ENCODE measurements around the gene TMEM207. TPM values are rescaled to one million over a fixed set of nuclear protein-coding genes. Genes with fewer than 3 reads are reported as not detected.

The TMEM207 gene
- total RNA-seq, 1 donor from 2014 or later: not detected

DNA sequence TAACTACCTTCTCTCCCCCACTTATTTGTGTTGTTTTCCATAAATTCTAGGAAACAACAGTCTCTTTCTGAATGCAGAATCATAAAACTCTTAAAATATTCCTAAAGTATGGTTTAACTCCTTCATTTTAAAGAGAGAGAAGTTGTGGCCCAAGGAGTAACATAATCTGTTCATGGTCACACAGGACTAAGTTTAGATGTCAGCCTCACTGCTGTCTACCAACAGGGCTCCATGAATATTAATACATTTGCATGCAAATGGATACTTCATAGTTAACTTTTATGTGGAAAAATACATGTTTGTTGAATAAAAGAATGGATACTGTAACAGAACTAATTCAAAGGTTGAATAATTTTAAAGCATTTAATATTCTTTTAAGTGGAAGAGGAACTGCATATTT lies 45.7 kb upstream of the TMEM207 start:
- Histone ChIP-seq H3K79me2 (ENCODE audit: insufficient read depth, low read length) (no peaks in the 10 kb centered on the region), H3K4me2 (ENCODE audit: low read length) (no peak overlapping the region), H3K4me1 (ENCODE audit: insufficient read depth, low read length) (no peaks in the 10 kb centered on the region), H3K36me3 (ENCODE audit: insufficient read depth, low read length) (no peaks in the 10 kb centered on the region), H3K4me3 (ENCODE audit: insufficient read depth, low read depth, low read length) (no peak overlapping the region), H3K27me3 (ENCODE audit: insufficient read depth, low read length) (no peaks in the 10 kb centered on the region), H2AFZ (ENCODE audit: low read depth, low read length) (no peak overlapping the region), H4K20me1 (ENCODE audit: insufficient read depth, low read length) (no peaks in the 10 kb centered on the region), H3K27ac (ENCODE audit: low read depth, low read length) (no peak overlapping the region), H3K9me3 (ENCODE audit: insufficient read depth, low read depth, low read length) (no peaks in the 10 kb centered on the region), H3K9ac (ENCODE audit: low read length) (no peak overlapping the region)
- H3K27ac Mint-ChIP-seq (ENCODE audit: unreplicated experiment): no peak overlapping the region
- DNase-seq (ENCODE audit: low read depth): no peak
- H3K4me1 Mint-ChIP-seq (ENCODE audit: low read depth, unreplicated experiment): peaks cover 9% of the 10 kb centered on the region
- peaks cover 2% of the 10 kb centered on the region for H3K9me3 Mint-ChIP-seq (ENCODE audit: unreplicated experiment)
- no peaks in the 10 kb centered on the region for H3K27me3 Mint-ChIP-seq (ENCODE audit: low read depth, unreplicated experiment)
- TF ChIP-seq, protein P1, sequence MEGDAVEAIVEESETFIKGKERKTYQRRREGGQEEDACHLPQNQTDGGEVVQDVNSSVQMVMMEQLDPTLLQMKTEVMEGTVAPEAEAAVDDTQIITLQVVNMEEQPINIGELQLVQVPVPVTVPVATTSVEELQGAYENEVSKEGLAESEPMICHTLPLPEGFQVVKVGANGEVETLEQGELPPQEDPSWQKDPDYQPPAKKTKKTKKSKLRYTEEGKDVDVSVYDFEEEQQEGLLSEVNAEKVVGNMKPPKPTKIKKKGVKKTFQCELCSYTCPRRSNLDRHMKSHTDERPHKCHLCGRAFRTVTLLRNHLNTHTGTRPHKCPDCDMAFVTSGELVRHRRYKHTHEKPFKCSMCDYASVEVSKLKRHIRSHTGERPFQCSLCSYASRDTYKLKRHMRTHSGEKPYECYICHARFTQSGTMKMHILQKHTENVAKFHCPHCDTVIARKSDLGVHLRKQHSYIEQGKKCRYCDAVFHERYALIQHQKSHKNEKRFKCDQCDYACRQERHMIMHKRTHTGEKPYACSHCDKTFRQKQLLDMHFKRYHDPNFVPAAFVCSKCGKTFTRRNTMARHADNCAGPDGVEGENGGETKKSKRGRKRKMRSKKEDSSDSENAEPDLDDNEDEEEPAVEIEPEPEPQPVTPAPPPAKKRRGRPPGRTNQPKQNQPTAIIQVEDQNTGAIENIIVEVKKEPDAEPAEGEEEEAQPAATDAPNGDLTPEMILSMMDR (IDR thresholded peaks at IDR 0.05; ENCODE audit: insufficient read depth, low read depth, low read length): no peak
- no peak for TF ChIP-seq EZH2 (IDR thresholded peaks at IDR 0.05; ENCODE audit: insufficient read depth, low read length)
- H3K36me3 Mint-ChIP-seq (ENCODE audit: low read depth, unreplicated experiment): no peaks in the 10 kb centered on the region
- no peak overlapping the region for H3K4me3 Mint-ChIP-seq (ENCODE audit: unreplicated experiment)
- no peak for FAIRE-seq

DNA sequence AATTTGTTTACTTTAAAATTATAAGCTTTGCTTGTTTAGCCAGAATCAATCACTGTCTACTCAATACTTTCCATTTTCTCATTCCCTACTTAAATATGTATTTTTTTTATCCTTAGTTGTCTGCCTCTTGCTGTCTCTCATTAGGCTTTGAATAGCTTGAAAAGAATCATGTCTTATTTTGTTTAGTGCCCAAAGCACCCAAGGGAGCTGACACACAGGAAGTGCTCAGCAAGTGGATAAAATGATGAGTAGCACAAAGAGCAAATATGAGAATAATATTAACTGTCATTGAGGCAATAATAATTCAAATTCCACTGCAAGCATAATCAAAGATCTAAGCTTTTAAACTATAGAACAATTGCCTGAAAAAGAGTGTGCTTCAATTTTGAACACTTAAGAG lies 45.2 kb upstream of the TMEM207 start:
- FAIRE-seq: no peak
- DNase-seq (ENCODE audit: low read depth): no peak
- no peaks in the 10 kb centered on the region for H3K36me3 Mint-ChIP-seq (ENCODE audit: low read depth, unreplicated experiment)
- no peak overlapping the region for H3K4me2 ChIP-seq (ENCODE audit: low read length)
- H3K4me1 ChIP-seq (ENCODE audit: insufficient read depth, low read length): no peaks in the 10 kb centered on the region
- H3K4me1 Mint-ChIP-seq (ENCODE audit: low read depth, unreplicated experiment): peaks cover 9% of the 10 kb centered on the region
- no peaks in the 10 kb centered on the region for H3K79me2 ChIP-seq (ENCODE audit: insufficient read depth, low read length)
- no peak overlapping the region for H3K4me3 Mint-ChIP-seq (ENCODE audit: unreplicated experiment)
- H2AFZ ChIP-seq (ENCODE audit: low read depth, low read length): no peak overlapping the region
- H3K27ac Mint-ChIP-seq (ENCODE audit: unreplicated experiment): no peak overlapping the region
- no peak for TF ChIP-seq EZH2 (IDR thresholded peaks at IDR 0.05; ENCODE audit: insufficient read depth, low read length)
- TF ChIP-seq, protein P1 (IDR thresholded peaks at IDR 0.05; ENCODE audit: insufficient read depth, low read depth, low read length): no peak
- no peaks in the 10 kb centered on the region for H3K27me3 Mint-ChIP-seq (ENCODE audit: low read depth, unreplicated experiment)
- no peaks in the 10 kb centered on the region for H3K36me3 ChIP-seq (ENCODE audit: insufficient read depth, low read length)
- peaks cover 2% of the 10 kb centered on the region for H3K9me3 Mint-ChIP-seq (ENCODE audit: unreplicated experiment)
- no peaks in the 10 kb centered on the region for H4K20me1 ChIP-seq (ENCODE audit: insufficient read depth, low read length)
- H3K27ac ChIP-seq (ENCODE audit: low read depth, low read length): no peak overlapping the region
- H3K27me3 ChIP-seq (ENCODE audit: insufficient read depth, low read length): no peaks in the 10 kb centered on the region
- H3K9ac ChIP-seq (ENCODE audit: low read length): no peak overlapping the region
- no peaks in the 10 kb centered on the region for H3K9me3 ChIP-seq (ENCODE audit: insufficient read depth, low read depth, low read length)
- no peak overlapping the region for H3K4me3 ChIP-seq (ENCODE audit: insufficient read depth, low read depth, low read length)

DNA sequence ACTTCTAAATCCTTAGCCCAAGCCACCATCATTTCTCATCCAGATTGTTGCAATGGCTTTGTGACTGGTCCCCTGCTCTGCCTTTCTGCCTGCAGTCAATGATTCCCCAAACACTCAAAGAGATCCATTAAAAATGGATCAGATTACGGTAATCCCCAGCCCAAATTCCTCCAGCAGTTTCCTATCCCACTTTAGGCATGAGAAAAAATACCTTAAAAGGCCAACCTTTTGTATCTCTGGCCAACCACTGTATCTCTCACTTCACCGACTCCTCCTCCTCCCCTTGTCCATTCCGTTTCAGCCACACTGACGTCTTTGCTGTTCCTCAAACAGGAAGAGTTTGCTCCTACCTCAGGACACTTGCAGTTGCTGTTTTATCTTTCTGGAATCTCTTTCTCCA lies 43.3 kb upstream of the TMEM207 start:
- H3K36me3 Mint-ChIP-seq (ENCODE audit: low read depth, unreplicated experiment): no peaks in the 10 kb centered on the region
- no peak overlapping the region for H3K27ac ChIP-seq (ENCODE audit: low read depth, low read length)
- no peaks in the 10 kb centered on the region for H3K79me2 ChIP-seq (ENCODE audit: insufficient read depth, low read length)
- no peak overlapping the region for H3K27ac Mint-ChIP-seq (ENCODE audit: unreplicated experiment)
- H3K9me3 ChIP-seq (ENCODE audit: insufficient read depth, low read depth, low read length): no peaks in the 10 kb centered on the region
- no peaks in the 10 kb centered on the region for H3K27me3 Mint-ChIP-seq (ENCODE audit: low read depth, unreplicated experiment)
- H3K9me3 Mint-ChIP-seq (ENCODE audit: unreplicated experiment): peaks cover 2% of the 10 kb centered on the region
- H3K9ac ChIP-seq (ENCODE audit: low read length): no peak overlapping the region
- no peak for DNase-seq (ENCODE audit: low read depth)
- TF ChIP-seq, protein P1 (IDR thresholded peaks at IDR 0.05; ENCODE audit: insufficient read depth, low read depth, low read length): no peak
- TF ChIP-seq EZH2 (IDR thresholded peaks at IDR 0.05; ENCODE audit: insufficient read depth, low read length): no peak
- no peak overlapping the region for H3K4me3 Mint-ChIP-seq (ENCODE audit: unreplicated experiment)
- H3K4me2 ChIP-seq (ENCODE audit: low read length): no peak overlapping the region
- no peaks in the 10 kb centered on the region for H4K20me1 ChIP-seq (ENCODE audit: insufficient read depth, low read length)
- no peaks in the 10 kb centered on the region for H3K4me1 ChIP-seq (ENCODE audit: insufficient read depth, low read length)
- H3K4me3 ChIP-seq (ENCODE audit: insufficient read depth, low read depth, low read length): no peak overlapping the region
- no peak overlapping the region for H2AFZ ChIP-seq (ENCODE audit: low read depth, low read length)
- FAIRE-seq: no peak
- no peaks in the 10 kb centered on the region for H3K36me3 ChIP-seq (ENCODE audit: insufficient read depth, low read length)
- H3K4me1 Mint-ChIP-seq (ENCODE audit: low read depth, unreplicated experiment): peaks cover 9% of the 10 kb centered on the region
- no peaks in the 10 kb centered on the region for H3K27me3 ChIP-seq (ENCODE audit: insufficient read depth, low read length)

All from astrocyte (in vitro differentiated cells and primary cell).